Esophagus mucosa (tissue), 1 donor: ENCODE results near the gene PUSL1. TPM values are rescaled to one million over a fixed set of nuclear protein-coding genes. Genes with fewer than 3 reads are reported as not detected.

Experiments
- ATAC-seq: fragments of 200-7000 bp; cut with Tn5 transposase; one replicate; pipeline ENCODE4 v1.9.1; 2020
- total RNA-seq: library from RNA; stranded (reverse); gene quantifications from one replicate; pipeline ENCODE4 v1.2.4, GENCODE V29; 2023
- donor health status: DM: yes; HTN: yes; CAD: no.

Gene PUSL1
- total RNA-seq, 1 donor from 2014 or later: 23.0 TPM

DNA sequence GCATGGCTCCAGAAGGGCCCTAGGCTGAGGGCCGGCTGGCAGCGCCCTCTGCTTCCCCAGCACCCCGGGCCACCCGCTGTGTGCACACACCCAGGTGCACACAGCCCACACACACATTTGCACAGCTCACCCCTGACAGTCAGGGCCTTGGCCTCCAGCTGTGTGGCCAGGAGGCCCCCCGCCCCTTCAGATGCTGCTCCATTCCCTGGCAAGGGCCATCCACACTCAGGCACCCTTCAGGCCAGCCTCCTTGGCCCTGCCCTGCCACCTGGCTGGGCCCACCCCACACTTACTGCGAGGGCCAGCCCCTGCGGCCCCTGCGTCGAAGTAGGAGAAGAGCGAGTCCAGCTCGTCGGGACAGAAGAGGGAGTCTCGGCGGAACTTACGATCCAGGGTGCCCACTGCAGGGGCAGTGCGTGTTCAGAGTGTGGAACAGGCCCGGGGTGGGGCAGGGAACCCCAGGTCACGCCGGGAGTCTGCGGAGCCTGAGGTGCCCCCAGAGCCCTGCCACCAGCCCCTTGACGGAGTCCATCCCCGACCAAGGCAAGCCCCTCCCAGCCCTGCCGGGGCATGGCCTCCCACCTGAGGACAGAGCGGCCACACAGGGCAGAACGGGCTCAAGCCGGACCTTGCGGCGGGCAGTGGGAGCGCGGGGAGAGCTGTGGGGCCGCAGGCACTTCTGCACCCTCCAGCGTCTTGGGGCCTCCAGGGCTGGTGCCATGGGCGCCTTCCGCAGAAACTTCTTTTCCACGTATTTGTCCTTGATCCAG is 13.1 kb upstream of the PUSL1 start:
- no peak for ATAC-seq

GRCh38 chr1:1296070-1297061 is 12.0 kb upstream of the PUSL1 start:
- ATAC-seq: no peak

DNA sequence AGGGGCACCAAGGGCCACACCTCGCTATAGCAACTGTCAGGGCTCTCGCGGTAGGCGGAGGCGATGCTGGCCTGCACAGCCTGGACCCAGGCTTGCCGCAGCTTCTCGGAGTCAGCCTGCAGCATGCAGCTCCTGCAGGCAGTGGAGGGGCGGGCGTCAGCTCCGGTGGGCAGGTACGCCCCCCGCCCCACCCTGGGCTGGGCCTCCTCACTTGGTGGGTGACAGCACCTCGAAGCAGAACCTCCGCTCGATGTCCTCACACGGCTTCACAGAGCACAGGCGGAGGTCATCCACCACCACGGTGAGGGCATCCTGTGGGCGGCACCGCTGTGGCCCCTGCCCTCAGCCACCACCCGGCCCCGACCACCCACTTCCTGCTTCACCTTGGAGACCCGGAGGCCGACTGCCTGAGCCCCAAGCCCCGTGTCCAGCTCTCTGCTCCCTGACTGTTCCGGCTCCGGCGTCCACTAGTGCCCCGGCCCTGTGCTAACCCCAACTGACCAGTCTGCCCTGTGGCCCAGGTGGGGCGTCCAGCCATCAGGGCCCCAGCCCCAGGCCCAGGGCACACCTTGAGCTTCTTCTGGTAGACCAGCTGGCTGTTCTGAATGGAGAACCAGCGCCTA is 10.5 kb upstream of the PUSL1 start:
- no peak for ATAC-seq

DNA sequence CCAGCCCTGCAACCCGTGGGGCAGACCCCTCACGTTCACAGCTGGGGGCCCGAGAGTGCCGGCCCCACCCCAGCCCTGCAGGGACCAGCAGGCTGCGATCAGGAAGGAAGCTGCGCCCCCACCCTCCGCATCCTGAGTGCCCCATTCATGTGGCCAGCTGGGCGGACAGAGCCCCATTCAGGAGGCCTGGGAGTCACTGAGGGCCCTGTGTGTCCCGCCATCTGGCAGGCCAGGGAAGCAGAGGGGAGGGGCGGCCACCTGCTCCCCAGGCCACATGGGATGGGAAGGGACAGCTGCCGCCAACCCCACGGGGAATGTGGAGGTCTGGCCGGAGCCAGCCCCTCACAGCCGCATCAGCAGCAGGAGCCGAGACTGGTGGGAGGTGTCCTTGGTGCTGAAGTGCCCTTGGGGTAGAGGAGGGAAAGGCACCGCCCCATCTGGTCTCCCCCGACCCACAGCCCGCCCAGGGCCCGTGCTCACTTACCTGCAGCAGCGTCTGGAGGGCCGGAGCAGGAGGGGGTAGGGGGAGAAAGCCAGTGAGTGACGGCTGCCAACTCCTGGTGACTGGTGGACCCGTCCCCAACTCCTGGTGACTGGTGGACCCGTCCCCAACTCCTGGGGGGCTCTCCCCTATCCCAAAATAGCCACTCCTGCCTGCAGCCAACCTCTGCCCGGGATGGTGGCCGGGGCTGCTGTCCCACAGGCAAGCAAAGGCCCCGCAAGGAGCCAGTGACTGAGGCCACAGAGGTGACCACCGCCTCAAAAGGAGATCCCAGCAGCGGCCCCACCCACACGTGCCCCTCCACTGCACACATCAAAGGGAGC is 9.3 kb upstream of the PUSL1 start:
- ATAC-seq: no peak

GRCh38 chr1:1299686-1300351 is 8.6 kb upstream of the PUSL1 start:
- ATAC-seq: no peak

GRCh38 chr1:1300352-1300739 is 8.1 kb upstream of the PUSL1 start:
- ATAC-seq: no peak

- no peak for ATAC-seq
These were observed 6.4 kb upstream of the PUSL1 start for GRCh38 chr1:1302006-1302430.

- peak; percentile 52 for ATAC-seq
These were observed 5.4 kb upstream of the PUSL1 start for GRCh38 chr1:1302951-1303509.

DNA sequence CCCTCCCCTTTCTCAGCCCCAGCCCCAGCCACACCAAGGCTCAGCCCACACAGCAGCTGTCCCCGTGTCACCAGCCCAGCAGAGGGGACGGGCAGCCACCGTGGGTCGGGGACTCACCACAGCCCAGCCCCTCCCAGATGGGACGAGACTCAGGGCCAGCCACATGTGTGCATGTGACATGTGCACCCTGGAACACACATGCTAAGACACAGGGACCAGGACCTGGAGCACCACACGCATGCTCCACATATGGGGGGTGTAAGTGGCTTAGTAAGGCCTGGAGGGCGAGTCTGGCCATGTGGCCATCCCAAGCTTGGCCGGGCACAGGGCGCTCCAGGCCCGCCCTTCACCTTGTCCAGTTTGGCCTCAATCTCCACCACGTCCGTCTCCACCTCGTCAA is 4.7 kb upstream of the PUSL1 start:
- no peak for ATAC-seq

GRCh38 chr1:1304331-1305299 is 3.8 kb upstream of the PUSL1 start:
- no peak for ATAC-seq

DNA sequence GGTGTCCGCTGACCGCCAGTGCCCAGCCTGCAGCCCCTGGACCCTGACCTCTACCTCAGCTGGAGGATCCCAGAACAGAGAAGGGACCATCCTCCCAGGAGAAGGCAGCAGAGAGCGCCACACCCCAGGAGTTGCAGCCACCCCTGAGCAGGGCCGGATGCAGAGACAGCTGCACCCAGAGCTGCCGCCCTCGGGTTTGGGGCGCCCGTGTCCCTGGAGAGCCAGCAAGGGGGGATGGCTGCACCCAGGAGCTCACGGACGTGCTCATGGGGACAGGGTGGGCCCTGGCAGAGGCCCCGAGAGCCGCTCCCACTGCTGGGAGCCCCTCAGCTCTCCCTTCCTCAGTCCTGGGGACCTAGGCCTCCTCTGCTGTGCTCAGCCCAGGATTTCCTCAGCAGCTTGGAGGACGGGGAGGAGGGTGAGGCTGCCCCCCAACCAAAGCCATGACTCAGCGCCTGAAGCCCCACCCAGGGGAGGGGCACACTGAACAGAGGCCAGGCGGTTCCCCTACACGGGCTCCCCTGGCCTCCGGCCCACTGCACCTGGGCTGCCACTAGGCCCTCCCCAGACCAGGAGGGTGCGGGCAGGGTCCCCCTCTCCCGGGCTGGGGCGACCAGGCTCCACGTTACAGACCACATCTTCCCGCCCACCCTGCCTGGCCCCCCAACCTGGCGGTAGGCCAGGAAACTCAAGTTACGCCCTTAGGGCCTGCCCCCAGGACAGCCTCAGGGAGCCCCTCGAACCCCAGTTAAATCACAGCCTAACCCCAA is 2.9 kb upstream of the PUSL1 start:
- ATAC-seq: peak; percentile 51

DNA sequence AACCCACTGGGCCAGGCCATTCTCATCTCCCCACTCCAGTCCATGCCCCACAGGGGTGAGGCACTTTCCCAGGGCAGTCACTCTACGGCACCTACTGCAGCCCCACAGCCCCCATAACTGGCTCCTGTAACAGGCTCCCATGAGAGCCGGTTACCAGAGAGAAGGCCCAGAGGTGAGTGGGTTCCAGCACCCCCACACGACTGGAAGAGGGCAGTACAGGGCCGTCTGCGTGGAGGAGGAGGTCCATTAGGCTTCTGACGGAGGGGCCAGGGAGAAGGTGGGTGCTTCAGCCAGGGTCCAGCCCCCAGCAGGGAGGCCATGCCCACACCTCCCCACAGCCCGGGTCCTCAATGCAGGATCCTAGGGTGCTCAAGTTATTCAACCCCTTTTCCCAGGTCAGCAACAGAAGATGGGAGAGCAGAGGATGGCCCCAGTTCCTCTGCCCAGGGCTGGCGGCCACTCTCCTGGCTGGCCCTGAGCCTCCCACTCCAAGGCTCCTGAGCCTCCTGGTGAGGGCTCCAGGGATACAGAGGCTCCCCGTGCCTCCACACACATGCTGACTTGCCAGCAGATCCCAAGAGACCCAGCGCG is 2.2 kb upstream of the PUSL1 start:
- ATAC-seq: no peak

- ATAC-seq: no peak
These were observed 1.6 kb upstream of the PUSL1 start for GRCh38 chr1:1306661-1307260.

GRCh38 chr1:1307261-1307922 is 1.0 kb upstream of the PUSL1 start:
- no peak for ATAC-seq

- no peak for ATAC-seq
These were observed 406 bp downstream of the PUSL1 start for GRCh38 chr1:1308756-1309250.

DNA sequence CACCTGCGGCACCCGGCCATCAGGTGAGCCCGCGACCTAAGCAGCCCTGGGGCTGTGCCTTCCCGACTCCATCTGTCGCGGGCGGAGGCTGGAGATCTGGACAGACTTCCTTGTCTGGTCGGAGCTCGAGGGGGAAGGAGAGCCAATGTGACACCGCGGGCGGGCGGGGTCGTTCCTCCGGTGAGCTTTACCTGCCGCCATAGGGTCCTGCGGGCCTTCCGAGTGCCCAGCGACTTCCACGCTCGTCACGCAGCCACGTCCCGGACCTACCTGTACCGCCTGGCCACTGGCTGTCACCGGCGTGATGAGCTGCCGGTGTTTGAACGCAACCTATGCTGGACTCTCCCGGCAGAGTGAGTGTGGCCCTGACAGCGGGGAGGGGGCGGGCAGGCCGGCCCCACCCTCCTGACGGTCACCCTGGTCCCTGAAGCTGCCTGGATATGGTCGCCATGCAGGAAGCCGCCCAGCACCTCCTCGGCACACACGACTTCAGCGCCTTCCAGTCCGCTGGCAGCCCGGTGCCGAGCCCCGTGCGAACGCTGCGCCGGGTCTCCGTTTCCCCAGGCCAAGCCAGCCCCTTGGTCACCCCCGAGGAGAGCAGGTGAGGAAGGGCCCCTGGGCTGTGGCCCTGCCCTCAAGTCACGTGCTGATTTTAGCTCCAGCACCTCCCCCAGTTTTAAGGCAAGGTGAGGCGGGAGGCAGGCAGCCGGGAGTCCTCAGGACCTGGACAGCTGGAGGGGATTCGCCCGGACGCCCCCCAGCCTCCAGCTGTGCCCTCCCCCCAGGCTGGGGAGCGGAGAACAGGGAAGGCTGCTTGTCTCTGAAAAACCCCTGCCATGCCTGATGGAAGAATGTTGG is 1.1 kb downstream of the PUSL1 start:
- no peak for ATAC-seq

GRCh38 chr1:1310109-1310385 is 1.6 kb downstream of the PUSL1 start:
- ATAC-seq: no peak
